ENCODE data around the gene CTCF. TPM values are rescaled to one million over a fixed set of nuclear protein-coding genes. Genes with fewer than 3 reads are reported as not detected.

The CTCF gene
- total RNA-seq, 2 donors from 2014 or later, result 61.3 to 74.6 TPM

- Mint-ChIP-seq H3K27me3 (ENCODE audit: insufficient read depth) (peaks cover 20% of the 10 kb centered on the region), H3K9me3 (no peaks in the 10 kb centered on the region), H3K36me3 (ENCODE audit: low read depth) (peaks cover 5% of the 10 kb centered on the region), H3K4me3 (no peak overlapping the region), H3K27ac (no peak overlapping the region), H3K4me1 (peaks cover 9% of the 10 kb centered on the region)
- no peak for DNase-seq
- TF ChIP-seq CTCF (conservative IDR thresholded peaks at IDR 0.05), result no peak
- peaks cover 7% of the 10 kb centered on the region for H3K27me3 ChIP-seq (ENCODE audit: control insufficient read depth, insufficient read depth, low read length, poor library complexity, severe bottlenecking)
- H3K9me3 ChIP-seq (ENCODE audit: control insufficient read depth, low read length), result no peaks in the 10 kb centered on the region
- WGBS, 2 experiments (ENCODE audit: insufficient coverage in 1 of 2, insufficient read length in 1 of 2), result 87 to 89% methylated on average over 5 to 18 of the region's 18 CpGs
- no peak overlapping the region for H3K9ac ChIP-seq (ENCODE audit: extremely low read depth, low read length, poor library complexity, severe bottlenecking)
- peaks cover 16% of the 10 kb centered on the region for H3K36me3 ChIP-seq (ENCODE audit: control insufficient read depth, insufficient read depth, low read length)
- no peak overlapping the region for H3K27ac ChIP-seq (ENCODE audit: low read depth, low read length)
- H3K4me3 ChIP-seq (ENCODE audit: low read length), result no peak overlapping the region
- peaks cover 8% of the 10 kb centered on the region for H3K4me1 ChIP-seq (ENCODE audit: control insufficient read depth, insufficient read depth, low read length)
These were observed 95.6 kb downstream of the CTCF start for GRCh38 chr16:67657751-67658518.

- Histone ChIP-seq H3K27ac (ENCODE audit: low read depth, low read length) (no peak overlapping the region), H3K9me3 (ENCODE audit: control insufficient read depth, low read length) (no peaks in the 10 kb centered on the region), H3K9ac (ENCODE audit: extremely low read depth, low read length, poor library complexity, severe bottlenecking) (no peak overlapping the region), H3K36me3 (ENCODE audit: control insufficient read depth, insufficient read depth, low read length) (peaks cover 19% of the 10 kb centered on the region), H3K4me1 (ENCODE audit: control insufficient read depth, insufficient read depth, low read length) (peaks cover 8% of the 10 kb centered on the region), H3K4me3 (ENCODE audit: low read length) (peak overlapping the region; percentile 93), H3K27me3 (ENCODE audit: control insufficient read depth, insufficient read depth, low read length, poor library complexity, severe bottlenecking) (no peaks in the 10 kb centered on the region)
- Mint-ChIP-seq H3K4me3 (peak overlapping the region; percentile 81), H3K4me1 (peaks cover 7% of the 10 kb centered on the region), H3K36me3 (ENCODE audit: low read depth) (peaks cover 8% of the 10 kb centered on the region), H3K9me3 (no peaks in the 10 kb centered on the region), H3K27me3 (ENCODE audit: insufficient read depth) (peaks cover 16% of the 10 kb centered on the region), H3K27ac (no peak overlapping the region)
- WGBS, 2 experiments (ENCODE audit: insufficient coverage in 1 of 2, insufficient read length in 1 of 2), result 47 to 92% methylated on average over 6 to 21 of the region's 21 CpGs
- DNase-seq, result no peak
- no peak for TF ChIP-seq CTCF (conservative IDR thresholded peaks at IDR 0.05)
These were observed 96.7 kb downstream of the CTCF start for GRCh38 chr16:67658849-67659674.

GRCh38 chr16:67659675-67660563 lies 97.6 kb downstream of the CTCF start, which contains the start of gene ACD:
ACD (minus strand) TSS chr16:67660260; CDS start chr16:67660220, 40 bp downstream.
- H3K27me3 Mint-ChIP-seq (ENCODE audit: insufficient read depth), result peaks cover 9% of the 10 kb centered on the region
- peak within 1 kb of the TSS; percentile 93 for H3K4me3 ChIP-seq (ENCODE audit: low read length)
- H3K27me3 ChIP-seq (ENCODE audit: control insufficient read depth, insufficient read depth, low read length, poor library complexity, severe bottlenecking), result no peaks in the 10 kb centered on the region
- H3K27ac ChIP-seq (ENCODE audit: low read depth, low read length), result peak within 1 kb of the TSS; percentile 83
- H3K9me3 ChIP-seq (ENCODE audit: control insufficient read depth, low read length), result no peaks in the 10 kb centered on the region
- H3K27ac Mint-ChIP-seq, result peak within 1 kb of the TSS; percentile 96
- H3K9me3 Mint-ChIP-seq, result no peaks in the 10 kb centered on the region
- peak within 1 kb of the TSS; percentile 78 for H3K9ac ChIP-seq (ENCODE audit: extremely low read depth, low read length, poor library complexity, severe bottlenecking)
- H3K4me1 ChIP-seq (ENCODE audit: control insufficient read depth, insufficient read depth, low read length), result peaks cover 8% of the 10 kb centered on the region
- peaks cover 19% of the 10 kb centered on the region for H3K36me3 ChIP-seq (ENCODE audit: control insufficient read depth, insufficient read depth, low read length)
- WGBS, 2 experiments (ENCODE audit: insufficient coverage in 1 of 2, insufficient read length in 1 of 2), result 0% methylated on average over 41 to 83 of the region's 83 CpGs
- peak; percentile 96 for DNase-seq
- H3K4me3 Mint-ChIP-seq, result peak within 1 kb of the TSS; percentile 81
- TF ChIP-seq CTCF (conservative IDR thresholded peaks at IDR 0.05), result no peak
- H3K36me3 Mint-ChIP-seq (ENCODE audit: low read depth), result peaks cover 15% of the 10 kb centered on the region
- H3K4me1 Mint-ChIP-seq, result peaks cover 7% of the 10 kb centered on the region

Data from endodermal cell (in vitro differentiated cells).